ENCODE measurements around the gene PROKR1.

DNA sequence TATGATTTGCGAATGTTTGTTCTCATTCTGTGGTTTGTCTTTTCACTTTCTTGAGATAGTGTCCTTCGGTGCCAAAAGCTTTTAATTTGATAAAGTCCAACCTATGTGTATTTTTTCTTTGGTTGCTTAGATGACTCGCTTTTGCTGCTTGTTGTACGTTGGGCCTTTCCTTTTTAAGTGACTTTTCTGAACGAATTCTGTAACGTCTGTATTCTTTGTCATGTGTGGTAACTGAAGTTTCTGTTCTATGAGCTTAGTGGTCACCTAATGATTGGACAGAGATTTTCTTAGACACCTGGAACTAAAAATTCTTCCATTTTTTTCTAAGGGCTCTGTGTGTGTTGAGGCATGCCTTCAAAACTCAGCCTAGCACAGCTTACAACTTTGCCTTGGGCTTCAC, 19.6 kb upstream of the PROKR1 start:
- TF ChIP-seq CTCF (IDR thresholded peaks at IDR 0.05; ENCODE audit: low read depth, low read length) (no peak), POLR2A (IDR thresholded peaks at IDR 0.05; ENCODE audit: extremely low read depth, insufficient read length) (no peak), MAX (IDR thresholded peaks at IDR 0.05; ENCODE audit: low read depth, low read length) (no peak), MYC (IDR thresholded peaks at IDR 0.05; ENCODE audit: low read depth, low read length) (no peak)
